Measurements from ENCODE around the gene ITCH.

Gene ITCH

GRCh38 chr20:34539756-34540155 lies 176.7 kb downstream of the ITCH start:
- Histone ChIP-seq H3K4me2 (ENCODE audit: low read length) (no peak overlapping the region), H3K9ac (ENCODE audit: low read depth, low read length) (no peak overlapping the region), H3K9me3 (replicated peaks; ENCODE audit: low read length) (no peaks in the 10 kb centered on the region), H3K4me1 (ENCODE audit: control insufficient read depth, insufficient read depth, low read length) (no peaks in the 10 kb centered on the region), H3K4me3 (ENCODE audit: low read length) (no peak overlapping the region), H3K36me3 (ENCODE audit: insufficient read depth, low read length) (peaks cover 61% of the 10 kb centered on the region), H3K27me3 (ENCODE audit: control insufficient read depth, insufficient read depth, low read length) (no peaks in the 10 kb centered on the region)

GRCh38 chr20:34540596-34541263 lies 177.7 kb downstream of the ITCH start:
- H3K9ac ChIP-seq (ENCODE audit: low read depth, low read length) = no peak overlapping the region
- no peaks in the 10 kb centered on the region for H3K9me3 ChIP-seq (replicated peaks; ENCODE audit: low read length)
- H3K4me1 ChIP-seq (ENCODE audit: control insufficient read depth, insufficient read depth, low read length) = no peaks in the 10 kb centered on the region
- H3K36me3 ChIP-seq (ENCODE audit: insufficient read depth, low read length) = peaks cover 51% of the 10 kb centered on the region
- H3K4me2 ChIP-seq (ENCODE audit: low read length) = no peak overlapping the region
- H3K27me3 ChIP-seq (ENCODE audit: control insufficient read depth, insufficient read depth, low read length) = no peaks in the 10 kb centered on the region
- no peak overlapping the region for H3K4me3 ChIP-seq (ENCODE audit: low read length)

- Histone ChIP-seq H3K4me2 (ENCODE audit: low read length) (no peak overlapping the region), H3K4me3 (ENCODE audit: low read length) (no peak overlapping the region), H3K36me3 (ENCODE audit: insufficient read depth, low read length) (peaks cover 45% of the 10 kb centered on the region), H3K4me1 (ENCODE audit: control insufficient read depth, insufficient read depth, low read length) (no peaks in the 10 kb centered on the region), H3K9me3 (replicated peaks; ENCODE audit: low read length) (no peaks in the 10 kb centered on the region), H3K27me3 (ENCODE audit: control insufficient read depth, insufficient read depth, low read length) (no peaks in the 10 kb centered on the region), H3K9ac (ENCODE audit: low read depth, low read length) (no peak overlapping the region)
Observed at GRCh38 chr20:34541264-34541901, 178.3 kb downstream of the ITCH start.

GRCh38 chr20:34541917-34542316 lies 178.8 kb downstream of the ITCH start:
- Histone ChIP-seq H3K9ac (ENCODE audit: low read depth, low read length) (no peak overlapping the region), H3K36me3 (ENCODE audit: insufficient read depth, low read length) (peaks cover 42% of the 10 kb centered on the region), H3K4me3 (ENCODE audit: low read length) (no peak overlapping the region)

GRCh38 chr20:34542439-34542838 lies 179.4 kb downstream of the ITCH start:
- H3K9me3 ChIP-seq (replicated peaks; ENCODE audit: low read length) = no peaks in the 10 kb centered on the region
- no peaks in the 10 kb centered on the region for H3K4me1 ChIP-seq (ENCODE audit: control insufficient read depth, insufficient read depth, low read length)
- peaks cover 37% of the 10 kb centered on the region for H3K36me3 ChIP-seq (ENCODE audit: insufficient read depth, low read length)
- no peaks in the 10 kb centered on the region for H3K27me3 ChIP-seq (ENCODE audit: control insufficient read depth, insufficient read depth, low read length)
- no peak overlapping the region for H3K4me3 ChIP-seq (ENCODE audit: low read length)
- no peak overlapping the region for H3K4me2 ChIP-seq (ENCODE audit: low read length)
- no peak overlapping the region for H3K9ac ChIP-seq (ENCODE audit: low read depth, low read length)

More at GRCh38 chr20:34541917-34542316, 178.8 kb downstream of the ITCH start:
- Histone ChIP-seq H3K9me3 (replicated peaks; ENCODE audit: low read length) (no peaks in the 10 kb centered on the region), H3K4me1 (ENCODE audit: control insufficient read depth, insufficient read depth, low read length) (no peaks in the 10 kb centered on the region), H3K4me2 (ENCODE audit: low read length) (no peak overlapping the region), H3K27me3 (ENCODE audit: control insufficient read depth, insufficient read depth, low read length) (no peaks in the 10 kb centered on the region)

GRCh38 chr20:34543463-34544056 lies 180.5 kb downstream of the ITCH start:
- no peak overlapping the region for H3K4me3 ChIP-seq (ENCODE audit: low read length)
- no peak overlapping the region for H3K9ac ChIP-seq (ENCODE audit: low read depth, low read length)
- H3K9me3 ChIP-seq (replicated peaks; ENCODE audit: low read length) = no peaks in the 10 kb centered on the region
- no peaks in the 10 kb centered on the region for H3K27me3 ChIP-seq (ENCODE audit: control insufficient read depth, insufficient read depth, low read length)
- H3K36me3 ChIP-seq (ENCODE audit: insufficient read depth, low read length) = peaks cover 33% of the 10 kb centered on the region
- H3K4me2 ChIP-seq (ENCODE audit: low read length) = no peak overlapping the region
- no peaks in the 10 kb centered on the region for H3K4me1 ChIP-seq (ENCODE audit: control insufficient read depth, insufficient read depth, low read length)

- Histone ChIP-seq H3K4me3 (ENCODE audit: low read length) (no peak overlapping the region), H3K4me2 (ENCODE audit: low read length) (no peak overlapping the region), H3K4me1 (ENCODE audit: control insufficient read depth, insufficient read depth, low read length) (no peaks in the 10 kb centered on the region), H3K9me3 (replicated peaks; ENCODE audit: low read length) (no peaks in the 10 kb centered on the region), H3K9ac (ENCODE audit: low read depth, low read length) (no peak overlapping the region), H3K36me3 (ENCODE audit: insufficient read depth, low read length) (peaks cover 29% of the 10 kb centered on the region), H3K27me3 (ENCODE audit: control insufficient read depth, insufficient read depth, low read length) (no peaks in the 10 kb centered on the region)
Observed at GRCh38 chr20:34544109-34544796, 181.2 kb downstream of the ITCH start.

GRCh38 chr20:34546751-34547181 lies 183.7 kb downstream of the ITCH start:
- no peak overlapping the region for H3K4me3 ChIP-seq (ENCODE audit: low read length)
- H3K27me3 ChIP-seq (ENCODE audit: control insufficient read depth, insufficient read depth, low read length) = no peaks in the 10 kb centered on the region
- no peaks in the 10 kb centered on the region for H3K9me3 ChIP-seq (replicated peaks; ENCODE audit: low read length)
- H3K9ac ChIP-seq (ENCODE audit: low read depth, low read length) = no peak overlapping the region
- no peak overlapping the region for H3K4me2 ChIP-seq (ENCODE audit: low read length)
- no peaks in the 10 kb centered on the region for H3K4me1 ChIP-seq (ENCODE audit: control insufficient read depth, insufficient read depth, low read length)
- peaks cover 6% of the 10 kb centered on the region for H3K36me3 ChIP-seq (ENCODE audit: insufficient read depth, low read length)

GRCh38 chr20:34547844-34548613 lies 185.0 kb downstream of the ITCH start:
- H3K36me3 ChIP-seq (ENCODE audit: insufficient read depth, low read length) = no peaks in the 10 kb centered on the region
- no peak overlapping the region for H3K9ac ChIP-seq (ENCODE audit: low read depth, low read length)
- H3K9me3 ChIP-seq (replicated peaks; ENCODE audit: low read length) = no peaks in the 10 kb centered on the region
- no peaks in the 10 kb centered on the region for H3K27me3 ChIP-seq (ENCODE audit: control insufficient read depth, insufficient read depth, low read length)
- H3K4me1 ChIP-seq (ENCODE audit: control insufficient read depth, insufficient read depth, low read length) = no peaks in the 10 kb centered on the region
- no peak overlapping the region for H3K4me2 ChIP-seq (ENCODE audit: low read length)
- H3K4me3 ChIP-seq (ENCODE audit: low read length) = no peak overlapping the region

- peaks cover 7% of the 10 kb centered on the region for H3K4me1 ChIP-seq (ENCODE audit: control insufficient read depth, insufficient read depth, low read length)
Observed at GRCh38 chr20:34549291-34549928, 186.3 kb downstream of the ITCH start.

More at GRCh38 chr20:34549291-34549928, 186.3 kb downstream of the ITCH start:
- Histone ChIP-seq H3K27me3 (ENCODE audit: control insufficient read depth, insufficient read depth, low read length) (no peaks in the 10 kb centered on the region), H3K4me2 (ENCODE audit: low read length) (no peak overlapping the region), H3K4me3 (ENCODE audit: low read length) (no peak overlapping the region), H3K36me3 (ENCODE audit: insufficient read depth, low read length) (no peaks in the 10 kb centered on the region), H3K9me3 (replicated peaks; ENCODE audit: low read length) (no peaks in the 10 kb centered on the region), H3K9ac (ENCODE audit: low read depth, low read length) (no peak overlapping the region)
